SH-SY5Y (cell line): ENCODE data around the gene CDK5.

Source experiments
- GATA2 ChIP-seq: IDR thresholded peaks from 2 replicates; pipeline ENCODE4 v1.6.1; 2011; ENCODE audit warnings: mild to moderate bottlenecking, low read depth, low read length
- GATA3 ChIP-seq: IDR thresholded peaks from 2 replicates; pipeline ENCODE4 v1.6.1; 2011; ENCODE audit warnings: low read depth, mild to moderate bottlenecking, low read length, moderate library complexity

CDK5 gene

GRCh38 chr7:151025924-151026671, 31.6 kb downstream of the CDK5 start:
- no peak for TF ChIP-seq GATA3
- TF ChIP-seq GATA2 = no peak

GRCh38 chr7:151024435-151025056, 33.2 kb downstream of the CDK5 start, which contains the start of gene ATG9B:
Gene ATG9B, minus strand, starts transcription at chr7:151024494. Its CDS starts 71 bp downstream, at chr7:151024423.
- TF ChIP-seq GATA3 (no peak), GATA2 (no peak)

GRCh38 chr7:151023232-151023631, 34.5 kb downstream of the CDK5 start:
- no peak for TF ChIP-seq GATA3
- no peak for TF ChIP-seq GATA2

- TF ChIP-seq GATA3 = no peak
- no peak for TF ChIP-seq GATA2
These were observed 37.5 kb downstream of the CDK5 start for GRCh38 chr7:151020231-151020630.

- TF ChIP-seq GATA3 (no peak), GATA2 (no peak)
These were observed 38.6 kb downstream of the CDK5 start for GRCh38 chr7:151019130-151019447.

GRCh38 chr7:151018421-151019129, 39.1 kb downstream of the CDK5 start:
- TF ChIP-seq GATA3 (no peak), GATA2 (no peak)

- TF ChIP-seq GATA3 (no peak), GATA2 (peak; percentile 57)
These were observed 39.7 kb downstream of the CDK5 start for GRCh38 chr7:151017953-151018420.

- TF ChIP-seq GATA2 = no peak
- TF ChIP-seq GATA3 = no peak
These were observed 40.2 kb downstream of the CDK5 start for GRCh38 chr7:151017370-151017952.

GRCh38 chr7:151016942-151017341, 40.8 kb downstream of the CDK5 start:
- no peak for TF ChIP-seq GATA2
- TF ChIP-seq GATA3 = no peak

GRCh38 chr7:151016505-151016904, 41.2 kb downstream of the CDK5 start:
- no peak for TF ChIP-seq GATA2
- TF ChIP-seq GATA3 = no peak

- TF ChIP-seq GATA2 (no peak), GATA3 (no peak)
These were observed 41.7 kb downstream of the CDK5 start for GRCh38 chr7:151015967-151016366.

- TF ChIP-seq GATA3 = no peak
- TF ChIP-seq GATA2 = no peak
These were observed 42.7 kb downstream of the CDK5 start for GRCh38 chr7:151014950-151015349.

- TF ChIP-seq GATA2 = no peak
- TF ChIP-seq GATA3 = no peak
These were observed 43.8 kb downstream of the CDK5 start for GRCh38 chr7:151013733-151014497.
